ENCODE results near the gene TLR2.

DNA sequence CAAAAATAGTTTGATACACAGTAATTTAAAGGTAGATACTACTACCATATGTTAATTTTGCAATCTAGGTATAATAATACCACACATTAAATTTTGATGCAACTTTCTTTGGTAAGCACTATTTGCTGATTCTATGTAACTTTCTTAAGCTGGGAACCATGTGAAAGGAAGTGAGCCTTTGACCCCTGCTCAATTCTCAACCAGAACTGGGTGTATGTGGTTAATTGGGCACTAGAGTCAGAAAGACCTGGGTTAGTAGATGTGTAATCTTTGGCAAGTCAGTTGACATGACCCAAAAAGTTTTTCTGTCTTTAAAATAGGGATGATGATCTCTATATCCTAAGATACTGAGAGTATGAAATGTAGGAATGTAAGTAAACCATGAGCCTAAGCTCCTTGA is 22.4 kb downstream of the TLR2 start:
- TF ChIP-seq CTCF (IDR thresholded peaks at IDR 0.05 in 2 of 3, conservative IDR thresholded peaks at IDR 0.05 in 1 of 3; ENCODE audit: control insufficient read depth in 2 of 3, extremely low read depth in 1 of 3, insufficient read depth in 1 of 3, low read depth in 3 of 3, low read length in 3 of 3) (no peak), HCFC1 (IDR thresholded peaks at IDR 0.05; ENCODE audit: low read length) (no peak), SUPT20H (IDR thresholded peaks at IDR 0.05; ENCODE audit: borderline replicate concordance, control insufficient read depth, low read depth, low read length) (no peak), ZNF384 (IDR thresholded peaks at IDR 0.05; ENCODE audit: borderline replicate concordance, low read depth, low read length) (no peak), YY1 (IDR thresholded peaks at IDR 0.05; ENCODE audit: low read depth, low read length) (no peak), MTA2 (IDR thresholded peaks at IDR 0.05; ENCODE audit: low read depth) (no peak), ATF2 (IDR thresholded peaks at IDR 0.05; ENCODE audit: low read length) (no peak)
- TF ChIP-seq, protein P1, sequence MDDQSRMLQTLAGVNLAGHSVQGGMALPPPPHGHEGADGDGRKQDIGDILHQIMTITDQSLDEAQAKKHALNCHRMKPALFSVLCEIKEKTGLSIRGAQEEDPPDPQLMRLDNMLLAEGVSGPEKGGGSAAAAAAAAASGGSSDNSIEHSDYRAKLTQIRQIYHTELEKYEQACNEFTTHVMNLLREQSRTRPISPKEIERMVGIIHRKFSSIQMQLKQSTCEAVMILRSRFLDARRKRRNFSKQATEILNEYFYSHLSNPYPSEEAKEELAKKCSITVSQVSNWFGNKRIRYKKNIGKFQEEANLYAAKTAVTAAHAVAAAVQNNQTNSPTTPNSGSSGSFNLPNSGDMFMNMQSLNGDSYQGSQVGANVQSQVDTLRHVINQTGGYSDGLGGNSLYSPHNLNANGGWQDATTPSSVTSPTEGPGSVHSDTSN (IDR thresholded peaks at IDR 0.05; ENCODE audit: insufficient replicate concordance, low read depth, low read length): no peak

Data from GM12878 (cell line).